Activated CD8-positive, alpha-beta memory T cell treated with anti-CD3 and anti-CD28 coated beads for 4 hours (primary cell): ENCODE results near the gene IQCM.
"Not testable (repeated sequence)": the region's sequence is repeated elsewhere in the genome, so short reads cannot be mapped to it uniquely, and the experiment has no call there.

Experiments
- DNase-seq, 2 donors: peaks; one replicate each; pipeline ENCODE4 v3.0.0-alpha.2; 2020; ENCODE audit warnings: low read depth in 2 of 2

The IQCM gene

DNA sequence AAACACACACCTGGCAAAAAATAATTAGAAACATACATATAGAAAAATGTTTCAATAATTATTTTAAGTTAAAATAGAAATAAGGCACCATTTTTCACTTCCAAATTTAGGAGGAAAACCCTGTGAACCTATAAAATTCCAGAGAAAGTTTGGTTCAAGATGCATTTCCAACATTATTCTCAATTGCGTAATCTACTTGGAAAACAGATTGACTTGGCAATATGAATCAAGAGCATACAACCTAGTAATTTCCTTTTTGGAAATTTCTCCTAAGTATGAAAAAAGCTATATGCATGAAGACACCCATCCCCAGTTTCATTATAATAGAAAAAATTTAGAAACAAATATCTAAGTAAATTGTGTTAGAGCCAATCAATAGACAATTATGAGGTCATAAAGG is 242.9 kb downstream of the IQCM start:
- DNase-seq = no peak

DNA sequence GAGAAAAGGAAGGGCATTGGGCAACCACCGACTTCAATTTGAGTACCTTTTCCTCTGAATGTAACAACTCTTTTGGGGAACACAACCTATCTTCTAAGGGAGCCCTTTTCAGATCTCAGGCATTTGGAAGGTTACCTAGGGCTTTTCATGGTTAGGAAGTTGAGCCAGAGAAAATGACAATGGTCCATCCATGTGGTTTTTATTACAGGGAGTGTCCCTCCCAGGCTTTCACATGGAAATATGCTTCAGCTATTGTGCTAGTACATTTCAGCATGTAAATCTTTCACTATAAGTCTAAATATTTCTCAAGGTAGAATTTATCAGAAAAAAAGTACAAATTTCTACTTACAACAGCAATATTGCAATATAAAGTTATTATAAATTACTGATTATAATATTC is 259.8 kb downstream of the IQCM start:
- DNase-seq = no peak

DNA sequence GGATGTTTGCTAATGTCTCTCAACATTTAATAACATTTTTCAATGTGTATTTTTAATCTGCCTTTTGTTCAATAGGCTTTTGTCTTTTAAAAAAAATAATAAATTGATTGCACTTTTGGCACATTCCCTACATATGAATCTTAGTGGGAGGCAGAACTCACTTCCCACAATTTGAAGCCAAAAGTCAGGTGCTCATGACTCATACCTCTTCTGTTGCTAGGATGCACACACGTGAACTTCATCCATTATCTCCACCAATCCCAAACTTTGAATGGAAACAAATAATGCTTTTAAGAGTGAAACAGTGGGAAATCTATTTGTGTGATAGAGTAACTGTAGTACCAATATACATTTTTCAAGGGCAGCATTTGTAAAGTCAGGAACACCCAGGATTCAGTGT is 260.5 kb downstream of the IQCM start:
- no peak for DNase-seq

DNA sequence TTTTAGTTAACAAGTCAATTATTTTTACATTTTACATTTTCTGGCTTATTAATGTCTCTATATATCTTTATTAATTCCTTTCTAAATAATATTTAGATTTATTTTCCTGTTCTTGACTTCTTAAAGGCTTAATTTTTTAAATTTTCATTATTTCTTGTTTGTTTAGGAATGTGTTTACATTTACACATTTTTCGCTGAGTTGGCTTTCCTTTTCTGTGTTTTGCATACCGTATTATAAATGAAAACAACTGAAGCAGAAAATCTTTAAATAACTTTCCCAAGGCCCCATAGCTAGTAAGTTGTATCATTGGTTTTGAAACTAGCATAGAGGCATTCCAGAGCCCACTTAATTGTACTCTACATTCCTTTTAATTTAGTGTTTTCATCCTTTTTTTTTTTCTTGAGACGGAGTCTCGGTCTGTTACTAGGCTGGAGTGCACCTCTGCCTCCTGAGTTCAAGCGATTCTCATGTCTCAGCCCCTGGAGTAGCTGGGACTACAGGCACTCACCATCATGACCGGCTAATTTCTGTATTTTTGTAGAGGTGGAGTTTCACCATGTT is 261.6 kb downstream of the IQCM start:
- no peak for DNase-seq

DNA sequence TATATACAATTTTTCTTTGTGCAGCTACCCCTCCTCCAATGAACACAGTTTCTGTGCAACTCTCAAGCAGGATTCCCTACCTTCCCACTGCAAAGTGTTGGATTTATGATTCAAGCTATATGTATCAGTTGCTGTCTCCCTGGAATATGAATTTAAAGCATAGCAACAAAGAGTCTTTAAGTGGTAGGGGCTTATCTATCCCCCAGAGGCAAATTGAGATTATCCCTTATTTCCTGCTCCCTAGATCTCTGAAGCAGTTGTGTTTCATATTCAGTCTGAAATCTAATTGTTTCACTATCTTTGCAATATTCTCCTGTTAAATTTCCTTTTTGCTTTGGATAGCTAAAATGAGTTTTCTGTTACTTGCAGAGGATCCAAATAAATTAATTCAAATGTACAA is 263.0 kb downstream of the IQCM start:
- no peak for DNase-seq

DNA sequence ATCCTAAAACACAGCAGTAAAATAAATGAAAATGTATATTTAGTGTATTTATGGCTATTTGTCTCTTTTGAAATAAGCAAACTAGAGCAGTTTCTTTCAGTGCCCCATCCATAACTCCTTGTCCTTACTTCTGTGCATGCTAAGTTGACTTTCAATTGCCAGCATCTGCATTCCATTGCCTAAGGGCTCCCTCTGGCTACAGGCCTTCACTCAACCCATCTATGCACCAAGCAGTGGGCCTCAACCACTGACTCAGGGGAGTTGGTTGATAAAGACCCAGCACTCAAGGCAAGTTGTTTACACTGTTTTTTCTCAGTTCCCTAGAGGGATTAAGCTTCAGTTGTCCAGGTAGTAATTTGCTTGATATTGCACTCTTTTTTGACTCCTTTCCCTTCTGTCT is 265.7 kb downstream of the IQCM start:
- DNase-seq = no peak

DNA sequence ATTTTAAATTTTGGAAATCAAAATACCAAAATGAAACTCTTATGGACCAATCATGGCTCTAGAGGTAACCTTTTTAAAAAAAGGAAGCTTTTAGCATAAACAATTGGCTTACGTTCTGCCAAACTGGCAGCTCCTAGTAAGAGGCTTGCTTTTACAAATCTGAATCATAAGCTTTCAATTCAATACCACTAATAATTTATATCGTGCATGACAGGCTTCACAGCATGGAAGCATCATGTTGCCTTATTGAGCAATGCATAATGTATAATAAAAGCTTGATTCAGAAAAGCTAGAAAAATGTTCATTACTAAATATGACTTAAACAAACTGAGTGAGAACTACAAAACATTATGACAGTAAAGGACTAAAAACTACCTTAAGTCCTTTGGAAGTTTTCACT is 280.9 kb downstream of the IQCM start:
- no peak for DNase-seq

DNA sequence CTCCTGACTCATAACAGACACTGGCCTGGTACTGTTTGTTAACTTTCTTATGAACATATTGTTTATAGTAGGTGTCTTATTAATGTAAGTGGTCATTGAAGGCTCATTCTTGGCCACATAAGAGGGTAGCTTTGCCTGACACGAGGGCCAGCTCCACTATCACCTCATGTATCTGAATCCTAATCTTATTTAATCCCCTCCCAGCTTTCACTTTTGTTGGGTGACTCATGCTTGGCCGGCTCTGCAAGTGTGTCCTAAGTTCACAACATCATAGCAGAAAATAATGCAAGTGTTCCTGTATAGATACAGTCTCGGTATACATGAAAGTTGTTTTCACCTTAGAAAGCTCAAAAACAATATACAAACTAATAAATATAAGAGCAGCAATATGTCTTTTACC is 283.8 kb downstream of the IQCM start:
- no peak for DNase-seq

DNA sequence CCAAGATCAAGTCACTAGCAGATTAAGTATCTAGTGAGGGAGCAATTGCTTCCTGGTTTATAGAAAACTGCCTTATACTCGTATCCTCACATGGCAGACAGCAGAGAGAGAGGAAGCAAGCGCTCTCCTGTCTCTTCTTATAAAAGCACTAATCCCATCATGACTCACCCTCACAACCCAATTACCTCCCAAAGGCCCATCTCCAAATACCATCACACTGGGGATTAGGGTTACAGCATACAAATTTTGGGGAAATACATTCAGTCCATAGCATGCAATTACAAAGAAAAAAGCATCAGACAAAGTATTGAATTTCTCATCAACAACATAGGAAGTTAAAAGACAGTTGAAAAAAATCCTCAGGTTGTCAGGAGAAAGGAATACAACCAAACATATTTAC is 292.6 kb downstream of the IQCM start:
- DNase-seq = no peak

DNA sequence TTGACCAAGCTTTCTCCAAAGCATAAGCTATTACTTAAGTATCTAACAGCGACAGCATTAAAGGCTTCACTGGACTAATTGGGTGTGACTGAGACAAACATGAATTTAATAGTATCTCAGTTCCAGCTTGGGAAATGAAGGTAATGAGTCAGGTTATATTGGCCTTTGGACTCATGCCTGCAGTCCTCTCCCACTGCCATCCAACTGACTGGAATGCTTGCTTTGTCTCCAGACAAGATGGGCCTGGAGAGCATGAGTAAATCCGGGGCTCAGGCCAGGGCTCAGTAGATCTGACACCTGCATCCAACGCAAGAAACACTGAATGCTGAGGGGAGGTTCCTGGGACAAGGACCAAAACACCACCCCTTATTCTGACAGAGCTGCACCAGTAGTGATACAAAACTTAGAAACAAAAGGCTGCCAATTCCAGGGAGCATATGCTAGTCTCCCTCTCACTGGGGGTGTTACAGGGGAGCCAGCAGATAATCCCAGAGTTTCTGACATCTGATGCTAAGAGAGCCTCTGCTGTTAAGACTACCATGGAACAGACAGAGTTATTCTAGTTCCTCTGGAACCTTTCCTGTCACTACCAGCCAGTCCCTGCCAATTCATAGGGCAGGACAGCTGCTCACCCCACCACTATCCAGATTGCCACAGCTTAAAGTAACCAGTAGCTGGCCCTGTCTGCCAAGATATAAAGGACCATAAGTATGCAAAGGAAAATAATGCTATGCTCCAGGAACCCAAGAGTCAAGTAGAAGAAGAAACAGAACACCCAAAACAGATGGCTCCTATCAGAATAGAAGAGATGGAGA is 293.8 kb downstream of the IQCM start:
- DNase-seq = no peak

DNA sequence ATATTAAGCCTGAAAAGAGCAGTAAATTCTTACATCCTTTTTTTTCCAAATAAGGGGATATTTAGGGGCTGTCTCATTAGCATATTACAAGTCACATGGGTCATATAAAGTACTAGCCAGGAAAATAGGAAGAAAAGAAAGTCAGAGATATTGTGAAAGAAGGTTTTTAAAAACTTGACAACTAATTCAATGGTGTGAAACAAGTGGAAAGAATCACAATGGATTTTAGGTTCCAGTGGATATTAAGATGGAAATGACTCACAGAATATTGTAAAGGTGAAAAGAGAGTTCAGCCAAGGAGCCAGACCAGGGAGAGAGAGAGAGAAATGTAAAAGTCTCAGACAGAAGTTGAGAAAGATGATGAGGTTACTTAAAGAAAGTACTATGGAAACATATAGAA is 297.2 kb downstream of the IQCM start:
- no peak for DNase-seq

DNA sequence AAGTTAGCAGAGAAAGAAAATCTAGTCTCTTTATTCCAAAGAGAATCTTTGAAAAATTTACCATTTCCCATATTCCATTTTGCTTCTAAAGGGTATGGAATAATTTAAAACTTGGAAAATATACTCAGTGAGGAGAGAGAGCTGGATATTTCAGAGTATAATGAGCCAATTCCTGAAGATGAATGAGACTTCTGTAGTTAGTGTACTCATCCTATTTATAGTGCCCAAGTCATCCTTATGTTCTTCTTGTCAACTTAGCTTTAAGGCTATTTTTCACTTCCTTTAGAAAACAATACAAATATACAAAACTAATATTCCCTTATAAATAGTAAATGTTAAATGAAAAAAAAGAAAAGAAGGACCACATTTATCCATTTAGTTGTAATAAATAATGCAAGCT is 302.6 kb downstream of the IQCM start:
- no peak for DNase-seq

DNA sequence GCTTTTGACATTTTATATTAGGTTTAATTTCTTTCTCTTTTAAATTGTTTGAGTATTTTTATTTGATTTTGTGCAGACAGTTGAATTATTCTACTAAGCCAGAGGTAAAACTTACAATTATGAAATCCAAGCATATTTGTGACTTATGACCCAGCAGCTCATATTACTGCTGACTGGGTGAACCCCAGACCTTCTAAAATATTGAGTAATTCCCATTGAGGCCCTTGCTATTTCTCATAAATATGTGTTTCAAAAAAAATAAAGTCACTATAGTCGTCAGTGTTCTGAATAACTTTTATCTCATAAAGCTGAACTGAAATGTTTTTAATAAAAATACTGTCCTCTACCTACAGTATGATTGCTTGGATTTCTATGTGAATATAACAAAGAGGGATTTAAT is 303.1 kb downstream of the IQCM start:
- no peak for DNase-seq

DNA sequence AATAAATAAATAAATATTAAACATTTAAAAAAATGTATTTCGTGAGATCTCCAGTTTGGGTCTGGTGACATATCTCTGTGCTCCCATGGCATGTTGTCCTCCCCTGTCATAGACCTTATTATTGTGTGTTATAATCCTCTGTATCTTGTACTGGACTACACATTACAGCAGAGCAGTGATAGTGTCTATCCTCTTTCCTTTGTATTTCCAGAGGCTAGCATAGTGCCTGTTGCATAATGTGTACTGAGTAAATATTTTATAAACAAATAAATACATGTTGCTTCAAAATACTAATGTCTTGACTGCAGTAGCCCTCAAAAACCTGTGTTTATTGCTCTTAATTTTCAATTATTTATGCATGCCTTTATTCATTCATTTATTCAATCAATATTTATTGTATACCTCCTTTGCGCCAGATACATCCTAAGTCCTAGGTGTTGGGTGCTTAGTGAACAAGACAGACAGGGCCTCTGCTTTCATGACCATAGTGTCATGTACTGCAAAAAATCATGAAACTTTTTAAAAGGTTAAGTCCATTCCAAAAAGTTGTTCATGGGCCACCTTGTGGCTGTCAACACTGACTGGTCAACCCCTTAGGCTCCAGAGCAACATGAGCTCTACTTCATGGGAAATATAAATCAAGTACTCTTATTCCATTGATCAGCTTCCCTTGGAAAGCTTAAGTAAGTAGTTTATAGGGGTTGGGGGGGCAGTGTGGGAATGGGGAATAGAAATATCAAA is 303.9 kb downstream of the IQCM start:
- no peak for DNase-seq

DNA sequence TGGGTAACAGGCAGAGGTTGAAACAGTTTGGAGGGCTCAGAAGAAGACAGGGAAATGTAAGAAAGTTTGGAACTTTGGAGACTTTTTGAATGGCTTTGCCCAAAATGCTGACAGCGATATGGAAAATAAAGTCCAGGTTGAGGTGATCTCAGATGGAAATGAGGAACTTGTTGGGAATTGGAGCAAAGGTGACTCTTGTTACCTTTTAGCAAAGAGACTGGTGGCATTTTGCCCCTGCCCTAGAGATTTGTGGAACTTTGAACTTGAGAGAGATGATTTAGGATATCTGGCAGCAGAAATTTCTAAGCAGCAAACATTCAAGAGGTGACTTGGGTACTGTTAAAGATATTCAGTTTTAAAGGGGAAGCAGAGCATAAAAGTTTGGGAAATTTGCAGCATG is 308.3 kb downstream of the IQCM start:
- DNase-seq = not testable (repeated sequence)

DNA sequence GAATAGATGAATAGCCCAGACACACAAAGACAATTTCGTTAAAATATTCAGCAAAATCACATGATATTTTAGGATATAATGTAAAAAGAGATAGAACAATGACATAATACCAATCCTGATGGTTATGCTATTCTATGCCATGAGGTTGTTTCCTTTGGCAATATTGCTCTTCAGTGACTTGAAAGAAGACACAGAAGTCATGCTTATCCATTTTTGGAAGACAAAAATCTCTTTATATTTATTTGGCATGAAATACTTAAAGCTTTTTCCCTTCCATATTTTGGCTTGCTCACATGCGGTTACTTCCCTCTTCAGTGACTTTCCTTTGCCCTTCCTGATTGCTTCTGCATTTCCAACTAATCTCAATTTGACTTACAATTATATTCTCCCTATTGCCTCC is 314.8 kb downstream of the IQCM start:
- DNase-seq = no peak

DNA sequence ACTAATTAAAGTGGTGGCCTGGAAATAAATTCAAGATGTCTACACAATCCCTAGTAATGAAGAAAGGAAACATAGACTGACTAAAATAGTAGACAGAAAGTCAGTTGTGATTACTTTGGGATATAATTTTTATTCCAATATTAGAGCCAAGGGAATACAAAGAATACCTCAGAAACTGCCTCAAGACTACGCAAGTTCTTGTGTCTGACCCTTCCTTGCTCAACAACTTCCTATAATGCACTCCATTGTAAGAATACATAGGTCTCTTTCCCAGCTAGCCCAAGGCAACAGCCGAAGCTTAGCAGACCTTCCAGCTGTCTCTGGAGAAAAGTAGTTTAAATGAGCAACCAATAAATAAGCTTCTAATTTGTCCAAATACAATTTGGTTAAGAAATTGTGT is 315.9 kb downstream of the IQCM start:
- no peak for DNase-seq

DNA sequence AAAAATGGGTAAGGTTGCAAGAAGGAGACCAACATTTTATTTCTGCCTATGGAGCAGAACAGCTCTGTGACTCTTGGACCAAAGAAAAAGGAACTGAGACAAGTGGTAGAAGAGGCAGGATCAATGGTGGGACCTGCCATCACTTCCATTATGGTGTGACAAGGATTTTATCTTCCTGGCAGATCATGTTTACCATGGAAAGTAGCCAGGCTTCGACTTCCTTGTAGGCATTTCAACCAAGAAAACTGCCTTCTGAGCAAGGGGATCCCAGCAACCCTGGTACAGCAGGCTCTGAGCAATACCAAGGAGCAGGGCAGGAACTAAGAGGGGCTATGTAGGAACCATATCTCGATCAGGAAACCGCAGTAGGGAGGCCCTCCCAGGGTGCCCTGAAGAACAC is 317.4 kb downstream of the IQCM start:
- DNase-seq = no peak

DNA sequence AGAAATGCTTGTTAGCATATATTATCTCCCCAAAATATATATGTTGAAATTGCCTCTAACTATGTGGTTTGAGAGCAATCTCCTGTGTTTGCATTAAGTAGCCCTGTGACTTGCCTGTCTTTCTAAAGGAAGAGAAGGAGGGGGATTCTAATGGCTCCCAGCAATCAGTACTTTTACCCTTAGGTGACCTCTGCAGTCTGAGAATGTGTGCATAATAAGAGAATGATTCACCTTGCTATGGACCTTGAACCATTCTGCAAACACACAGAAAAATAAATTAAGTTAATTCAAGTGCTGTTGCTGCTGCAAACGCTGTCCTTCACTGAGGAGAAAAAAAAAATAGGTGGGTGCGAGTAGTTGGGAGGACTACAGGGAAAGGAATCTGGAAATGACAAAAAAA is 322.2 kb downstream of the IQCM start:
- DNase-seq = no peak

DNA sequence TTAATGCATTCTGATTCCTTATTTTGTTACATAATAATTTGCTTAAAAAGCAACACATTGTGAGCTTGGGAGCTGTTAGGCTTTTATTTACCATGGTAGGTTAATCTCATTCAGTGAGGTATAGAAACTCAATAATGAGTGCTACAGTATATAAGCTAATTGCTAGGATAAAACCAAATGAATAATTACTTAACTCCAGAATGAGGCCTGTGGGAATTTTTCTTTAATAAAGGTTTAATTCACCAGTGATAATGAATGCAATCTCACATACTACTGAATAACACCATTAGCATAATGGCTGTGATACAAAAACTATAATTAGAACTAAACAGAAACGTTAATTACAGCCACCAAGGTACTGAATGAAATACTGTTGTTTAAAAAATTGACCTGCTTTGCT is 326.3 kb downstream of the IQCM start:
- DNase-seq = no peak

DNA sequence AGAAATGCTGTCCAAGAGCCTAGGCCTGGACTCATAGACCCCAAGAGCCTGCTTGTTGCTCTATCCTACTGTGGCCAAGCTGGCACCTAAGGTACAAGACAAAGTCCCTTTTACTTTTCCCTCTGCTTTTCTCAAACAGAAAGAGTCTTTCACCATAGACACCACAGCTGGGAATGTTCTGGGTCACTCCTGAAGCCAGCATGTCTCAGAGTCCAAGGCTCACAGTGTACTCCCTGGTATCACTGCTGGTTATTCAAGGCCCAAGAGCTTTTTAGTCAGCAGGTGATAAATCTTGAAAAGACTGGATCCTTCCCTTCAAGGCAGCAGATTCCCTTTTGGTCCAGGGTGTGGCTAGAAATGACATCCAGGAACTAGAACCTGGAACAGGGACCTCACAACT is 328.8 kb downstream of the IQCM start:
- no peak for DNase-seq

DNA sequence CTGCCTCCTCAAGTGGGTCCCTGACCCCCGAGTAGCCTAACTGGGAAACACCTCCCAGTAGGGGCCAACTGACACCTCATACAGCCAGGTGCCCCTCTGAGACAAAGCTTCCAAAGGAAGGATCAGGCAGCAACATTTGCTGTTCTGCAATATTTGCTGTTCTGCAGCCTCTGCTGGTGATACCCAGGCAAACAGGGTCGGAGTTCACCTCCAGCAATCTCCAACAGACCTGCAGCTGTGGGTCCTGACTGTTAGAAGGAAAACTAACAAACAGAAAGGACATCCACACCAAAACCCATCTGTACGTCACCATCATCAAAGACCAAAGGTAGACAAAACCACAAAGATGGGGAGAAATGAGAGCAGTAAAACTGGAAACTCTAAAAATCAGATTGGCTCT is 347.0 kb downstream of the IQCM start:
- DNase-seq = not testable (repeated sequence)

DNA sequence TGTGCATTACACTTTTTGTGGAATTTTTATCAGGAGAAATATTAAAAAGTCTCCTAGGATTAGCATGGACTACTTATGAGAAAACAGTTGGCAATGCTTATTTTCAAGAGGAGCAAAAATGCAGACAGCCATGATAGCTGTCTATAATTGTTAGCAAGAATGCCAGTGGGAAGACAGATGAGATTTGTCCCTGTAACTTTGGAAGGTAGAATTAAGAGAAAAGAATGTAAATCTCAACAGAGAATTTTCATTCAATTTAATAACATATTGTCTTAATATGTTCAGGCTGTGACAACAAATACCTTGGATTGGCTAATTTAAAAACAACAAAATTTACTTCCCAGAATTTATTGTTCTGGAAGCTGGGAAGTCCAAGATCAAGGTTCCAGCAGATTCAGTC is 349.2 kb downstream of the IQCM start:
- no peak for DNase-seq
